ENCODE data around the gene PABPN1L.

DNA sequence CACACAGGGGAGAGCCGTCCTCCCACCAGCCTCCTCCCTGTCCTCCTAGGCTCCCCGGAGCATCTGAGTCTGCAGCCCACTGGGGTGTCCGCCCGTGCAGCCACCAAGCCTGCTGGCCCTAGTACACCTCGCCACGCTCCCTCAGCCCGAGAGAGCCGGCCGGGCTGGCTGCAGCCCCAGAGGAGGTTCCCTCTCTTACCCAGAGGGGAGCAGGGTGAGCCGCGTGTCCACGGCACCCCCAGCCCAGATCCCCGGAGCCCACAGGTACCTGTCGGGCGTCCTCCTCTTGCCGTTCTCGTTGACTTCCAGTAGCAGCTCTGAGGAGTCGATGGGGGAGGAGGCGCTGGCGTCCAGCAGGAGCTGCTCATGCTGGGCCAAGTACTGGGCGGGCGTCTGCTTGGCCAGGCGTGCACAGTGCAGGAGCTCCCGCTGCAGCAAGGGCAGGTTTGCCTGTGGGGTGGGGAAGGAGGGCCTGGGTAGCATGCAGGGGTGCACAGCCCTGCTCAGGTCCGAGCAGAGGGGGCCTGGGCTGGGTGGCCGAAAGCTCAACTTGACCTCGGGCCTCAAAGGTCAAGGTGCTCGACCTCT lies 19.3 kb upstream of the PABPN1L start:
- TF ChIP-seq, protein P1, sequence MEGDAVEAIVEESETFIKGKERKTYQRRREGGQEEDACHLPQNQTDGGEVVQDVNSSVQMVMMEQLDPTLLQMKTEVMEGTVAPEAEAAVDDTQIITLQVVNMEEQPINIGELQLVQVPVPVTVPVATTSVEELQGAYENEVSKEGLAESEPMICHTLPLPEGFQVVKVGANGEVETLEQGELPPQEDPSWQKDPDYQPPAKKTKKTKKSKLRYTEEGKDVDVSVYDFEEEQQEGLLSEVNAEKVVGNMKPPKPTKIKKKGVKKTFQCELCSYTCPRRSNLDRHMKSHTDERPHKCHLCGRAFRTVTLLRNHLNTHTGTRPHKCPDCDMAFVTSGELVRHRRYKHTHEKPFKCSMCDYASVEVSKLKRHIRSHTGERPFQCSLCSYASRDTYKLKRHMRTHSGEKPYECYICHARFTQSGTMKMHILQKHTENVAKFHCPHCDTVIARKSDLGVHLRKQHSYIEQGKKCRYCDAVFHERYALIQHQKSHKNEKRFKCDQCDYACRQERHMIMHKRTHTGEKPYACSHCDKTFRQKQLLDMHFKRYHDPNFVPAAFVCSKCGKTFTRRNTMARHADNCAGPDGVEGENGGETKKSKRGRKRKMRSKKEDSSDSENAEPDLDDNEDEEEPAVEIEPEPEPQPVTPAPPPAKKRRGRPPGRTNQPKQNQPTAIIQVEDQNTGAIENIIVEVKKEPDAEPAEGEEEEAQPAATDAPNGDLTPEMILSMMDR (IDR thresholded peaks at IDR 0.05): no peak
- TF ChIP-seq POLR2A (IDR thresholded peaks at IDR 0.05): no peak
